ENCODE measurements around the gene AKT2. TPM values are rescaled to one million over a fixed set of nuclear protein-coding genes. Genes with fewer than 3 reads are reported as not detected.

Gene AKT2
- total and polyA plus RNA-seq, 4 donors = 24.8 to 131 (median 89.3) TPM

DNA sequence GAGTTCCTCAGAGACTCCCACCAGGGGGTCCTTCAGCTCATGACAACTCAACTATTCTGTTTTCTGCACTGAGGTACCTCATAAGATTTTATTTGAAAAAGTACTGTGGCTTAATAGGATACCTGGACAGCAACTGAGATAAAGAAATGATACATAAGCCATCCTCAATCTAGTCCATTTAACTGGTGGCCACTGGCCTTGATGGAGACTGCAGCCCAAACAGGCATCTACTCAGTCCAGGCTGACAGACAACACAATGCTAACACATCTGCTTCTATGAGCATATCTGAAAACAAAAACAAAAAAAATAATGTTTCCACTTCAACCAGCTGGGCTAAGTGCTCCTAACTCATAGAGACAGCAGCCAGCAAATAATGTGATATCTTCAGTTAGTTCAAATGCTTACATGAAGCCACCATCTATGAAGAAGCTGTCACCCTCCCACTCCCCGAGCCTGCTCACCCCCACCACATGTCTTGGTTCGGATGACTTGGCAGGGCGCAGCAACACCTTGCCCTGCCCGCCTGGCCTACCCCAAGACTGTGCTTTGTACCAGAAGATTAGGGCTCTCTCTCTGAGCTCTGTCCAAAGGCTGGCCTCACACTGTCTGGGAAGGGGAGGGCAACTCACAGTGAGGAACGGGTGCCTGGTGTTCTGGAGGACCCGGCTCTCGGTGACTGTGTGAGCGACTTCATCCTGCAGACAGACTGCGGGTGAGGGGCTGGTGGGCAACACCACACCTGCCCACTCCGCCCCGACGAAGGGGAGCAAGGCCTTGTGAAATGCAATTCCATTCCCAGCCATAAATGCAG lies 45.5 kb downstream of the AKT2 start:
- no peaks in the 10 kb centered on the region for H3K9me3 ChIP-seq (ENCODE audit: control insufficient read depth, low read length)
- DNase-seq (no peak), ATAC-seq (ENCODE audit: low FRiP score) (no peak)
- H3K4me1 ChIP-seq (ENCODE audit: control insufficient read depth in 1 of 2, insufficient read depth in 2 of 2, low read length in 2 of 2) = no peaks in the 10 kb centered on the region
- peaks cover 0 to 2% of the 10 kb centered on the region in 2 donors for H3K36me3 ChIP-seq (ENCODE audit: control insufficient read depth in 1 of 2, insufficient read depth in 2 of 2, low read length in 1 of 2)
- WGBS, 2 donors = 89 to 93% methylated on average over 12 of the region's 12 CpGs
- H3K4me3 ChIP-seq (ENCODE audit: low read length in 2 of 2) = no peak overlapping the region
- H3K27me3 ChIP-seq (ENCODE audit: control insufficient read depth in 1 of 2, insufficient read depth in 2 of 2, low read length in 1 of 2) = no peaks in the 10 kb centered on the region
- intact Hi-C loops (cut with DNase I) = no loop called here
- H3K27ac ChIP-seq (ENCODE audit: low read depth in 1 of 2, low read length in 2 of 2) = no peak overlapping the region

DNA sequence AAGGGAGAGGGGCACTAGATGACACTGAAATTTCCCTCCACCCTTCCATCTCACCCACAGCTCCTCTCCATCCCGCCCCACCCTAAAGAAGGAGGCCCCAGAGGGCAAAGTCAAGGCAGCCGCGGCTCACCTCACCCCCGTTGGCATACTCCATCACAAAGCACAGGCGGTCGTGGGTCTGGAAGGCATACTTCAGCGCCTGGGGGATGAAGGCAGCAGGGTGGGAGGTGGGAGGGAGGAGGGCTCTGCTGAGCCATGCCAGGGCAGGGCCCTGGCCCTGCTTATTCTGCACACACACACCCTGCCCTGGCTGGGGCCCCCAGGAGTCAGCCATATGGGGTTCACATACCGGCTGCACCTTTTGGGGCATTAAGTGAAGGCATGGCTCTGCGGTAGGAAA lies 46.4 kb downstream of the AKT2 start:
- Histone ChIP-seq H3K36me3 (ENCODE audit: control insufficient read depth in 1 of 2, insufficient read depth in 2 of 2, low read length in 1 of 2) (peaks cover 0 to 2% of the 10 kb centered on the region in 2 donors), H3K4me3 (ENCODE audit: low read length in 2 of 2) (no peak overlapping the region), H3K9me3 (ENCODE audit: control insufficient read depth, low read length) (no peaks in the 10 kb centered on the region), H3K27me3 (ENCODE audit: control insufficient read depth in 1 of 2, insufficient read depth in 2 of 2, low read length in 1 of 2) (no peaks in the 10 kb centered on the region), H3K27ac (ENCODE audit: low read depth in 1 of 2, low read length in 2 of 2) (no peak overlapping the region), H3K4me1 (ENCODE audit: control insufficient read depth in 1 of 2, insufficient read depth in 2 of 2, low read length in 2 of 2) (no peaks in the 10 kb centered on the region)
- no peak for DNase-seq
- WGBS, 2 donors = 86 to 90% methylated on average over 9 of the region's 9 CpGs
- no peak for ATAC-seq (ENCODE audit: low FRiP score)
- intact Hi-C loops (cut with DNase I) = no loop called here

- no peaks in the 10 kb centered on the region for H3K9me3 ChIP-seq (ENCODE audit: control insufficient read depth, low read length)
- 91 to 93% methylated on average over 14 of the region's 14 CpGs for WGBS, 2 donors
- no peak overlapping the region for H3K4me3 ChIP-seq (ENCODE audit: low read length in 2 of 2)
- peaks cover 0 to 2% of the 10 kb centered on the region in 2 donors for H3K36me3 ChIP-seq (ENCODE audit: control insufficient read depth in 1 of 2, insufficient read depth in 2 of 2, low read length in 1 of 2)
- no peaks in the 10 kb centered on the region for H3K4me1 ChIP-seq (ENCODE audit: control insufficient read depth in 1 of 2, insufficient read depth in 2 of 2, low read length in 2 of 2)
- H3K27me3 ChIP-seq (ENCODE audit: control insufficient read depth in 1 of 2, insufficient read depth in 2 of 2, low read length in 1 of 2) = no peaks in the 10 kb centered on the region
- intact Hi-C loops (cut with DNase I) = no loop called here
- ATAC-seq (ENCODE audit: low FRiP score) = no peak
- DNase-seq = no peak
- H3K27ac ChIP-seq (ENCODE audit: low read depth in 1 of 2, low read length in 2 of 2) = no peak overlapping the region
Observed at GRCh38 chr19:40237791-40238190, 47.4 kb downstream of the AKT2 start.

GRCh38 chr19:40236366-40236765 lies 48.8 kb downstream of the AKT2 start:
- Histone ChIP-seq H3K4me3 (ENCODE audit: low read length in 2 of 2) (no peak overlapping the region), H3K27ac (ENCODE audit: low read depth in 1 of 2, low read length in 2 of 2) (no peak overlapping the region), H3K27me3 (ENCODE audit: control insufficient read depth in 1 of 2, insufficient read depth in 2 of 2, low read length in 1 of 2) (no peaks in the 10 kb centered on the region), H3K9me3 (ENCODE audit: control insufficient read depth, low read length) (no peaks in the 10 kb centered on the region), H3K36me3 (ENCODE audit: control insufficient read depth in 1 of 2, insufficient read depth in 2 of 2, low read length in 1 of 2) (peaks cover 0 to 2% of the 10 kb centered on the region in 2 donors), H3K4me1 (ENCODE audit: control insufficient read depth in 1 of 2, insufficient read depth in 2 of 2, low read length in 2 of 2) (no peaks in the 10 kb centered on the region)
- WGBS, 2 donors = 88 to 91% methylated on average over 6 of the region's 6 CpGs
- intact Hi-C loops (cut with DNase I) = no loop called here
- no peak for ATAC-seq (ENCODE audit: low FRiP score)
- DNase-seq = no peak

- no peak for ATAC-seq (ENCODE audit: low FRiP score)
- peaks cover 0 to 2% of the 10 kb centered on the region in 2 donors for H3K36me3 ChIP-seq (ENCODE audit: control insufficient read depth in 1 of 2, insufficient read depth in 2 of 2, low read length in 1 of 2)
- 91% methylated on average over 8 to 9 of the region's 9 CpGs for WGBS, 2 donors
Observed at GRCh38 chr19:40236026-40236355, 49.2 kb downstream of the AKT2 start.

GRCh38 chr19:40235238-40236025 lies 49.7 kb downstream of the AKT2 start:
- WGBS, 2 donors = 85 to 86% methylated on average over 29 to 30 of the region's 30 CpGs
- intact Hi-C loops (cut with DNase I) = no loop called here
- Histone ChIP-seq H3K4me3 (ENCODE audit: low read length in 2 of 2) (no peak overlapping the region), H3K36me3 (ENCODE audit: control insufficient read depth in 1 of 2, insufficient read depth in 2 of 2, low read length in 1 of 2) (peaks cover 0 to 2% of the 10 kb centered on the region in 2 donors), H3K4me1 (ENCODE audit: control insufficient read depth in 1 of 2, insufficient read depth in 2 of 2, low read length in 2 of 2) (no peaks in the 10 kb centered on the region), H3K9me3 (ENCODE audit: control insufficient read depth, low read length) (no peaks in the 10 kb centered on the region), H3K27me3 (ENCODE audit: control insufficient read depth in 1 of 2, insufficient read depth in 2 of 2, low read length in 1 of 2) (no peaks in the 10 kb centered on the region), H3K27ac (ENCODE audit: low read depth in 1 of 2, low read length in 2 of 2) (no peak overlapping the region)
- no peak for DNase-seq
- no peak for ATAC-seq (ENCODE audit: low FRiP score)

More at GRCh38 chr19:40236026-40236355, 49.2 kb downstream of the AKT2 start:
- H3K9me3 ChIP-seq (ENCODE audit: control insufficient read depth, low read length) = no peaks in the 10 kb centered on the region
- no peaks in the 10 kb centered on the region for H3K27me3 ChIP-seq (ENCODE audit: control insufficient read depth in 1 of 2, insufficient read depth in 2 of 2, low read length in 1 of 2)
- no peak for DNase-seq
- no peaks in the 10 kb centered on the region for H3K4me1 ChIP-seq (ENCODE audit: control insufficient read depth in 1 of 2, insufficient read depth in 2 of 2, low read length in 2 of 2)
- H3K4me3 ChIP-seq (ENCODE audit: low read length in 2 of 2) = no peak overlapping the region
- H3K27ac ChIP-seq (ENCODE audit: low read depth in 1 of 2, low read length in 2 of 2) = no peak overlapping the region
- intact Hi-C loops (cut with DNase I) = no loop called here

DNA sequence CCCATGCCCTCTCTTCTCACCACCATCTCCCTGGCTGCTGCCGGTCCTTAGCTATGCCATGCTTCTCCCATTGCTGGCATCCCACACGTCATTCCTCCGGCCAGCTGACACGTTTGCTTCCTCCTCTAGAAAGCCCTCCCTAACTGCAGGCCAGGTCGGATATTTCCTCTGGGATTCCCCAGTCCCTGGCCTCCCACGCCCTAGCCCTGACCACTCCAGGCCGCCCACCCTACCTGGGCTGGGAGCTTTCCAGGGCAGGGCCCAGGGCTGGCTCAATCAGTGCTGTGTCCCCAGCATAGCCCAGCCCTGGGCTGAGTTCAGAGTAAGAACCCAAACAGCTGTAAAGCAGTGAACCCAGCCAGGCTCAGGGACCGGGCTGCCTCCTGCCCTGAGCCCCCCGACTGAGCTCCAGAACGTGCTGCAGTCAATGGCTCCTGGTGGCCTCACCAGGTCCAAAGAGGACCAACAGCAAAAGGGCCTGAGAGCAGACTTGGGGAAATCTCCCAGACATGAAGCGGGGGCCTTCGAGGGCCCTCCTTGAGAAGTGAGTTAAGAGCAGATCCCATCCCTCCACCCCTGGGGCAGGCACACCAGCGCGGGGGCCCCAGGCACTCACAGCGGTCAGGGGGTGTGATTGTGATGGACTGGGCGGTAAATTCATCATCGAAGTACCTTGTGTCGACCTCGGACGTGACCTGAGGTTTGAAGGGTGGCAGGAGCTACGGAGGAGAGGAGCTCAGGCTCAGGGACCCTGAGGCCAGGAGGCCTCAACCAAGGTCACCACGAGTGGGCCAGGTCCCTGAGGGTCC lies 50.5 kb downstream of the AKT2 start:
- DNase-seq (no peak), ATAC-seq (ENCODE audit: low FRiP score) (no peak)
- H3K4me1 ChIP-seq (ENCODE audit: control insufficient read depth in 1 of 2, insufficient read depth in 2 of 2, low read length in 2 of 2) = no peaks in the 10 kb centered on the region
- no peak overlapping the region for H3K27ac ChIP-seq (ENCODE audit: low read depth in 1 of 2, low read length in 2 of 2)
- H3K36me3 ChIP-seq (ENCODE audit: control insufficient read depth in 1 of 2, insufficient read depth in 2 of 2, low read length in 1 of 2) = peaks cover 0 to 2% of the 10 kb centered on the region in 2 donors
- no peaks in the 10 kb centered on the region for H3K27me3 ChIP-seq (ENCODE audit: control insufficient read depth in 1 of 2, insufficient read depth in 2 of 2, low read length in 1 of 2)
- no peaks in the 10 kb centered on the region for H3K9me3 ChIP-seq (ENCODE audit: control insufficient read depth, low read length)
- no peak overlapping the region for H3K4me3 ChIP-seq (ENCODE audit: low read length in 2 of 2)
- WGBS, 2 donors = 87% methylated on average over 22 of the region's 22 CpGs
- intact Hi-C loops (cut with DNase I) = no loop called here

DNA sequence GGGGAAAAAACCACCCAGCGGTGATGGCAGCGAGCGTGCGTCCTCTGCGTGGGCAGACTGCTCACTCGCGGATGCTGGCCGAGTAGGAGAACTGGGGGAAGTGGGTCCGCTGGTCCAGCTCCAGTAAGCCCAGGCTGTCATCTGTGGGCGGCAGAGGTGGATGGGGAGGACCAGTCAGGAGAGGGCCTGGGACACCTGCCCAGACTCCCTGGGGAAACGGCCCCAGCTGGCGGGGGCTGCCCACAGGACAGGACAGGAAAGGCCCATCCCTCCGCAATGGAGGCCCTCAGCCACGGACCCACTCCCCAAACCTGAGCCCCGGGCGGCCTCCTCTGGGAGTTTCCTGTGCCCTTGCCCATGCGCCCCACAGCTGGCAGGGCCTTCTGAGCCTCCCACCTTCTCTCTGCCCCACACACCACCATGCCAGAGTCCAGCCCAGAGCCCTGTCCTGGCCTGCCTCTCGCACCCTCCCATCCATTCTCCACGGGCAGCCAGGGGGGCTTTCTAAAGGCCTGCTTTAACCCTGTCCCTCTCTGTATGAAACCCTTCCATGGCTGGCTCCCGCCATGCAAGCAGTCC lies 51.2 kb downstream of the AKT2 start:
- peaks cover 0 to 2% of the 10 kb centered on the region in 2 donors for H3K36me3 ChIP-seq (ENCODE audit: control insufficient read depth in 1 of 2, insufficient read depth in 2 of 2, low read length in 1 of 2)
- no peaks in the 10 kb centered on the region for H3K9me3 ChIP-seq (ENCODE audit: control insufficient read depth, low read length)
- intact Hi-C loops (cut with DNase I) = no loop called here
- no peak overlapping the region for H3K4me3 ChIP-seq (ENCODE audit: low read length in 2 of 2)
- H3K27me3 ChIP-seq (ENCODE audit: control insufficient read depth in 1 of 2, insufficient read depth in 2 of 2, low read length in 1 of 2) = no peaks in the 10 kb centered on the region
- WGBS, 2 donors = 88 to 92% methylated on average over 18 to 20 of the region's 20 CpGs
- DNase-seq = no peak
- no peaks in the 10 kb centered on the region for H3K4me1 ChIP-seq (ENCODE audit: control insufficient read depth in 1 of 2, insufficient read depth in 2 of 2, low read length in 2 of 2)
- H3K27ac ChIP-seq (ENCODE audit: low read depth in 1 of 2, low read length in 2 of 2) = no peak overlapping the region
- no peak for ATAC-seq (ENCODE audit: low FRiP score)

All from aorta (tissue), 5 donors.